DMS 273 (cell line): ENCODE measurements around the gene HTT.
A peak's percentile ranks its signal among the peaks of the same experiment; 100 is the strongest.

Source experiments
- DNase-seq: peaks from one replicate; lab custom pipeline; 2025; ENCODE audit not compliant: unreplicated experiment; lab: John Stamatoyannopoulos, UW

HTT gene

GRCh38 chr4:3286335-3287175, 212.1 kb downstream of the HTT start:
- DNase-seq: no peak

- DNase-seq: no peak
These were observed 212.9 kb downstream of the HTT start for GRCh38 chr4:3287271-3287971.

GRCh38 chr4:3287972-3288570, 213.6 kb downstream of the HTT start:
- no peak for DNase-seq

GRCh38 chr4:3288571-3289094, 214.2 kb downstream of the HTT start:
- peak; percentile 21 for DNase-seq

GRCh38 chr4:3290476-3290875, 216.0 kb downstream of the HTT start:
- no peak for DNase-seq

GRCh38 chr4:3290889-3291321, 216.4 kb downstream of the HTT start:
- DNase-seq: no peak

- no peak for DNase-seq
These were observed 217.0 kb downstream of the HTT start for GRCh38 chr4:3291411-3291968.

GRCh38 chr4:3291969-3292570, 217.6 kb downstream of the HTT start:
- peak; percentile 69 for DNase-seq

GRCh38 chr4:3292571-3293400, 218.3 kb downstream of the HTT start, which contains the start of gene RGS12:
Gene RGS12, plus strand, starts transcription at chr4:3293021. Its CDS starts 23,150 bp downstream, at chr4:3316171.
- peak; percentile 93 for DNase-seq
